Globus pallidus (tissue), 1 donor: ENCODE results near the gene ANKRD10.
"Not testable (repeated sequence)": the region's sequence is repeated elsewhere in the genome, so short reads cannot be mapped to it uniquely, and the experiment has no call there.

Experiments
- DNase-seq: peaks from one replicate; pipeline ENCODE4 v3.0.0-alpha.2; 2015; ENCODE audit warnings: low spot score

Gene ANKRD10

GRCh38 chr13:110915057-110915873 is at the start of gene ANKRD10:
Gene ANKRD10, minus strand, starts transcription at chr13:110915069. Its CDS starts 135 bp downstream, at chr13:110914934.
- peak; percentile 99 for DNase-seq

GRCh38 chr13:110964229-110965037 is 49.6 kb upstream of the ANKRD10 start:
- DNase-seq: no peak

GRCh38 chr13:110963554-110963970 is 48.7 kb upstream of the ANKRD10 start:
- DNase-seq: no peak

- DNase-seq: no peak
Observed at GRCh38 chr13:110961959-110962358, 47.1 kb upstream of the ANKRD10 start.

GRCh38 chr13:110960204-110960603 is 45.3 kb upstream of the ANKRD10 start:
- DNase-seq: no peak

- no peak for DNase-seq
Observed at GRCh38 chr13:110957931-110958330, 43.1 kb upstream of the ANKRD10 start.

- DNase-seq: no peak
Observed at GRCh38 chr13:110957181-110957884, 42.5 kb upstream of the ANKRD10 start.

- DNase-seq: not testable (repeated sequence)
Observed at GRCh38 chr13:110956216-110956615, 41.3 kb upstream of the ANKRD10 start.

GRCh38 chr13:110955608-110956007 is 40.7 kb upstream of the ANKRD10 start:
- not testable (repeated sequence) for DNase-seq

- not testable (repeated sequence) for DNase-seq
Observed at GRCh38 chr13:110955072-110955503, 40.2 kb upstream of the ANKRD10 start.

GRCh38 chr13:110954533-110954920 is 39.7 kb upstream of the ANKRD10 start:
- not testable (repeated sequence) for DNase-seq

- no peak for DNase-seq
Observed at GRCh38 chr13:110953833-110954532, 39.1 kb upstream of the ANKRD10 start.

GRCh38 chr13:110953416-110953815 is 38.5 kb upstream of the ANKRD10 start:
- DNase-seq: no peak

- DNase-seq: not testable (repeated sequence)
Observed at GRCh38 chr13:110952135-110952534, 37.3 kb upstream of the ANKRD10 start.

- DNase-seq: no peak
Observed at GRCh38 chr13:110950819-110951570, 36.1 kb upstream of the ANKRD10 start.

GRCh38 chr13:110950356-110950755 is 35.5 kb upstream of the ANKRD10 start:
- no peak for DNase-seq

GRCh38 chr13:110949628-110950027 is 34.8 kb upstream of the ANKRD10 start:
- DNase-seq: no peak

GRCh38 chr13:110949116-110949515 is 34.2 kb upstream of the ANKRD10 start:
- no peak for DNase-seq

- not testable (repeated sequence) for DNase-seq
Observed at GRCh38 chr13:110947338-110947737, 32.5 kb upstream of the ANKRD10 start.

- no peak for DNase-seq
Observed at GRCh38 chr13:110945928-110946570, 31.2 kb upstream of the ANKRD10 start.
